H9 (cell line): ENCODE data around the gene STK32C. TPM values are rescaled to one million over a fixed set of nuclear protein-coding genes. Genes with fewer than 3 reads are reported as not detected.

Experiments used
- DNase-seq: peaks from one replicate; pipeline ENCODE4 v3.0.0-alpha.2; 2017
- H2AFZ ChIP-seq: one replicate; pipeline ENCODE4 v1.6.1; 2013; ENCODE audit warnings: mild to moderate bottlenecking, low read length, control low read depth, moderate library complexity
- H2AK5ac ChIP-seq: 2 replicates; pipeline ENCODE4 v1.6.1; 2013; ENCODE audit warnings: low read length, control low read depth, mixed read lengths; ENCODE audit not compliant: insufficient read length
- H2BK120ac ChIP-seq: one replicate; pipeline ENCODE4 v1.6.1; 2013; ENCODE audit warnings: low read depth, mild to moderate bottlenecking, low read length, control low read depth, inconsistent platforms; ENCODE audit not compliant: poor library complexity, severe bottlenecking
- H2BK12ac ChIP-seq: 2 replicates; pipeline ENCODE4 v1.6.1; 2013; ENCODE audit warnings: low read length, control low read depth, mixed read lengths, low read depth; ENCODE audit not compliant: insufficient read length
- H2BK15ac ChIP-seq: 2 replicates; pipeline ENCODE4 v1.6.1; 2013; ENCODE audit warnings: low read depth, low read length, control low read depth
- H2BK20ac ChIP-seq: one replicate; pipeline ENCODE4 v1.6.1; 2013; ENCODE audit warnings: low read depth, mild to moderate bottlenecking, low read length, control low read depth, inconsistent platforms; ENCODE audit not compliant: poor library complexity, severe bottlenecking
- H2BK5ac ChIP-seq: 2 replicates; pipeline ENCODE4 v1.6.1; 2013; ENCODE audit warnings: low read length, control low read depth, mixed read lengths; ENCODE audit not compliant: insufficient read length
- H3K14ac ChIP-seq: 2 replicates; pipeline ENCODE4 v1.6.1; 2013; ENCODE audit warnings: low read length, control low read depth; ENCODE audit not compliant: insufficient read depth
- H3K18ac ChIP-seq: 2 replicates; pipeline ENCODE4 v1.6.1; 2013; ENCODE audit warnings: low read depth, mild to moderate bottlenecking, mixed read lengths, low read length, control low read depth; ENCODE audit not compliant: insufficient read length
- H3K23ac ChIP-seq: 2 replicates; pipeline ENCODE4 v1.6.1; 2013; ENCODE audit warnings: low read length, control low read depth, mixed read lengths, low read depth; ENCODE audit not compliant: insufficient read length
- H3K23me2 ChIP-seq: 2 replicates; pipeline ENCODE4 v1.6.1; 2013; ENCODE audit warnings: low read depth, mild to moderate bottlenecking, mixed read lengths, low read length, control low read depth; ENCODE audit not compliant: insufficient read length, poor library complexity, severe bottlenecking
- H3K27ac ChIP-seq: 2 replicates; pipeline ENCODE4 v1.5.1; 2013; ENCODE audit warnings: low read length, control low read depth, mixed read lengths, low read depth; ENCODE audit not compliant: insufficient read length
- H3K27me3 ChIP-seq: 2 replicates; pipeline ENCODE4 v1.6.1; 2013; ENCODE audit warnings: low read length, control low read depth, inconsistent platforms; ENCODE audit not compliant: insufficient read depth
- H3K4ac ChIP-seq: 2 replicates; pipeline ENCODE4 v1.6.1; 2013; ENCODE audit warnings: low read depth, mild to moderate bottlenecking, control low read depth, inconsistent platforms, low read length, moderate library complexity
- H3K4me1 ChIP-seq: 2 replicates; pipeline ENCODE4 v1.6.1; 2013; ENCODE audit warnings: low read length, control low read depth, inconsistent platforms; ENCODE audit not compliant: insufficient read depth
- H3K4me2 ChIP-seq: 2 replicates; pipeline ENCODE4 v1.6.1; 2013; ENCODE audit warnings: low read length, control low read depth, mixed read lengths; ENCODE audit not compliant: insufficient read length, insufficient read depth
- H3K56ac ChIP-seq: 2 replicates; pipeline ENCODE4 v1.6.1; 2013; ENCODE audit warnings: low read depth, mild to moderate bottlenecking, mixed read lengths, low read length, control low read depth; ENCODE audit not compliant: insufficient read length
- H3K79me1 ChIP-seq: 2 replicates; pipeline ENCODE4 v1.6.1; 2013; ENCODE audit warnings: low read depth, mild to moderate bottlenecking, moderate library complexity, low read length, control low read depth, inconsistent platforms; ENCODE audit not compliant: insufficient read depth, poor library complexity, severe bottlenecking
- H3K79me2 ChIP-seq: 2 replicates; pipeline ENCODE4 v1.6.1; 2013; ENCODE audit warnings: low read length, control low read depth, inconsistent platforms; ENCODE audit not compliant: insufficient read depth
- H3K9ac ChIP-seq: 2 replicates; pipeline ENCODE4 v1.6.1; 2013; ENCODE audit warnings: low read length, control low read depth, mixed read lengths; ENCODE audit not compliant: insufficient read length; ENCODE audit errors: extremely low read depth
- H3K9me3 ChIP-seq: one replicate; pipeline ENCODE4 v1.6.1; 2013; ENCODE audit warnings: low read depth, low read length, inconsistent platforms; ENCODE audit not compliant: control insufficient read depth
- H3T11ph ChIP-seq: one replicate; pipeline ENCODE4 v1.6.1; 2013; ENCODE audit warnings: mild to moderate bottlenecking, low read length, control low read depth, inconsistent platforms
- H4K20me1 ChIP-seq: one replicate; pipeline ENCODE4 v1.6.1; 2013; ENCODE audit not compliant: control insufficient read depth, insufficient read length, insufficient read depth
- H4K5ac ChIP-seq: 2 replicates; pipeline ENCODE4 v1.6.1; 2013; ENCODE audit warnings: low read depth, mild to moderate bottlenecking, mixed read lengths, low read length, control low read depth; ENCODE audit not compliant: insufficient read length
- H4K8ac ChIP-seq: replicated peaks from 2 replicates; pipeline ENCODE4 v1.6.1; 2013; ENCODE audit warnings: low read length, control low read depth, mixed read lengths, low read depth; ENCODE audit not compliant: insufficient read length
- H4K91ac ChIP-seq: 2 replicates; pipeline ENCODE4 v1.6.1; 2013; ENCODE audit warnings: low read depth, mild to moderate bottlenecking, moderate library complexity, mixed read lengths, low read length, control low read depth; ENCODE audit not compliant: insufficient read length
- H3K27ac Mint-ChIP-seq, 3 experiments: 2 replicates in 2 of 3; 3 replicates in 1 of 3; pipeline ENCODE4 v1.8.0; 2020 to 2021; ENCODE audit warnings: mixed read lengths in 3 of 3, mild to moderate bottlenecking in 1 of 3, moderate library complexity in 1 of 3
- H3K27me3 Mint-ChIP-seq: 2 replicates; pipeline ENCODE4 v1.8.0; 2021; ENCODE audit warnings: low read depth, mild to moderate bottlenecking, moderate library complexity, mixed read lengths
- H3K36me3 Mint-ChIP-seq, 3 experiments: 2 replicates in 2 of 3; 3 replicates in 1 of 3; pipeline ENCODE4 v1.8.0; 2020 to 2021; ENCODE audit warnings: low read depth in 3 of 3, mixed read lengths in 3 of 3; ENCODE audit not compliant: insufficient read depth in 1 of 3
- H3K4me1 Mint-ChIP-seq, 2 experiments: 2 replicates each; pipeline ENCODE4 v1.8.0; 2020; ENCODE audit warnings: mixed read lengths in 2 of 2
- H3K4me3 Mint-ChIP-seq, 2 experiments: 2 replicates in 1 of 2; 3 replicates in 1 of 2; pipeline ENCODE4 v1.8.0; 2020 to 2021; ENCODE audit warnings: mild to moderate bottlenecking in 2 of 2, mixed read lengths in 2 of 2, moderate library complexity in 1 of 2
- H3K9me3 Mint-ChIP-seq, 2 experiments: 2 replicates in 1 of 2; 3 replicates in 1 of 2; pipeline ENCODE4 v1.8.0; 2020; ENCODE audit warnings: mild to moderate bottlenecking in 2 of 2, mixed read lengths in 2 of 2, moderate library complexity in 1 of 2
- WGBS: extraction: QIAGEN DNeasy Blood & Tissue Kit; methylation state at CpG from one replicate; pipeline ENCODE4 v1.1.7; 2013; ENCODE audit warnings: missing lambda C conversion rate, low lambda C conversion rate, mixed read lengths; ENCODE audit not compliant: insufficient read length; ENCODE audit errors: extremely low coverage; 5-methylcytosine and 5-hydroxymethylcytosine counted together
- total RNA-seq: library from RNA; stranded (reverse); gene quantifications from 2 replicates; pipeline ENCODE4 v1.2.1, GENCODE V29; 2021
- TF ChIP-seq, protein P1 (sequence below): fragments of 200-600 bp; sonication (generic); conservative IDR thresholded peaks from 3 replicates; pipeline ENCODE4 v1.8.0; 2021; ENCODE audit warnings: antibody characterized with exemption, mild to moderate bottlenecking

The STK32C gene
- total RNA-seq, 1 experiment from 2014 or later = 11.3 TPM

- H3K56ac ChIP-seq = no peak overlapping the region
- Mint-ChIP-seq H3K27me3 (peaks cover 5% of the 10 kb centered on the region), H3K36me3 (no peaks in the 10 kb centered on the region; a peak in 1 of 7 replicates), H3K4me3 (no peak overlapping the region), H3K27ac (no peak overlapping the region), H3K4me1 (peaks cover 16 to 20% of the 10 kb centered on the region in 2 experiments), H3K9me3 (peaks cover 0 to 2% of the 10 kb centered on the region in 2 experiments; a peak in 1 of 5 replicates)
- no peaks in the 10 kb centered on the region for H3K79me1 ChIP-seq
- no peaks in the 10 kb centered on the region for H4K20me1 ChIP-seq
- no peak overlapping the region for H2BK20ac ChIP-seq
- H2BK120ac ChIP-seq = no peak overlapping the region
- H3K23ac ChIP-seq = no peak overlapping the region
- no peak overlapping the region for H3K9ac ChIP-seq
- H3K79me2 ChIP-seq = no peaks in the 10 kb centered on the region
- no peaks in the 10 kb centered on the region for H3K23me2 ChIP-seq
- H3K4me1 ChIP-seq = no peaks in the 10 kb centered on the region
- H3T11ph ChIP-seq = no peak overlapping the region
- no peak overlapping the region for H4K91ac ChIP-seq
- H2AK5ac ChIP-seq = no peak overlapping the region
- TF ChIP-seq, protein P1, sequence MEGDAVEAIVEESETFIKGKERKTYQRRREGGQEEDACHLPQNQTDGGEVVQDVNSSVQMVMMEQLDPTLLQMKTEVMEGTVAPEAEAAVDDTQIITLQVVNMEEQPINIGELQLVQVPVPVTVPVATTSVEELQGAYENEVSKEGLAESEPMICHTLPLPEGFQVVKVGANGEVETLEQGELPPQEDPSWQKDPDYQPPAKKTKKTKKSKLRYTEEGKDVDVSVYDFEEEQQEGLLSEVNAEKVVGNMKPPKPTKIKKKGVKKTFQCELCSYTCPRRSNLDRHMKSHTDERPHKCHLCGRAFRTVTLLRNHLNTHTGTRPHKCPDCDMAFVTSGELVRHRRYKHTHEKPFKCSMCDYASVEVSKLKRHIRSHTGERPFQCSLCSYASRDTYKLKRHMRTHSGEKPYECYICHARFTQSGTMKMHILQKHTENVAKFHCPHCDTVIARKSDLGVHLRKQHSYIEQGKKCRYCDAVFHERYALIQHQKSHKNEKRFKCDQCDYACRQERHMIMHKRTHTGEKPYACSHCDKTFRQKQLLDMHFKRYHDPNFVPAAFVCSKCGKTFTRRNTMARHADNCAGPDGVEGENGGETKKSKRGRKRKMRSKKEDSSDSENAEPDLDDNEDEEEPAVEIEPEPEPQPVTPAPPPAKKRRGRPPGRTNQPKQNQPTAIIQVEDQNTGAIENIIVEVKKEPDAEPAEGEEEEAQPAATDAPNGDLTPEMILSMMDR = no peak
- H3K14ac ChIP-seq = no peak overlapping the region; the same call in 1 of the 2 replicates
- no peak overlapping the region for H4K5ac ChIP-seq
- no peak overlapping the region for H2BK15ac ChIP-seq
- no peak overlapping the region for H2BK5ac ChIP-seq
- no peaks in the 10 kb centered on the region for H3K27me3 ChIP-seq
- H3K4ac ChIP-seq = no peak overlapping the region
- H2AFZ ChIP-seq = no peak overlapping the region
- H3K4me2 ChIP-seq = no peak overlapping the region
- no CpG with 5 or more reads among the region's 30 CpGs for WGBS
- no peak overlapping the region for H3K18ac ChIP-seq
- H4K8ac ChIP-seq = no peak overlapping the region
- H3K27ac ChIP-seq = no peak overlapping the region
- no peak for DNase-seq
- no peak overlapping the region for H2BK12ac ChIP-seq
- no peaks in the 10 kb centered on the region for H3K9me3 ChIP-seq
Observed at GRCh38 chr10:132292287-132293200, 15.2 kb downstream of the STK32C start.
